HEK293 (cell line): ENCODE measurements around the gene MSI2.
A peak's percentile ranks its signal among the peaks of the same experiment; 100 is the strongest.

Experiments
- CTCF ChIA-PET: fragments of 350-600 bp; formaldehyde crosslinking; extraction: SDS; loops from one replicate; lab custom pipeline; 2021; ENCODE audit warnings: antibody characterized with exemption; lab: Yijun Ruan, JAX
- POLR2A ChIA-PET: fragments of 300-600 bp; formaldehyde crosslinking; extraction: SDS; loops from one replicate; lab custom pipeline; 2020; ENCODE audit warnings: antibody characterized with exemption, inconsistent platforms; lab: Yijun Ruan, JAX
- H3K27ac ChIP-seq: fragments of 200-500 bp; sonication (Bioruptor generic); 2 replicates; pipeline ENCODE4 v1.5.1; 2014; ENCODE audit warnings: low read depth, low read length, control low read depth, inconsistent platforms; ENCODE audit errors: extremely low read depth
- H3K36me3 ChIP-seq, 2 experiments: fragments of 200-500 bp in 1 of 2; sonication (Bioruptor generic) in 1 of 2; 1 replicate in 1 of 2; 2 replicates in 1 of 2; pipeline ENCODE4 v1.5.1; 2014 to 2017; ENCODE audit warnings: inconsistent platforms in 2 of 2, low read length in 2 of 2; ENCODE audit not compliant: control insufficient read depth in 2 of 2, insufficient read depth in 1 of 2
- H3K4me1 ChIP-seq: fragments of 200-500 bp; sonication (Bioruptor generic); 2 replicates; pipeline ENCODE4 v1.5.1; 2014; ENCODE audit warnings: mild to moderate bottlenecking, low read length, inconsistent platforms; ENCODE audit not compliant: control insufficient read depth, insufficient read depth
- H3K4me3 ChIP-seq: 2 replicates; pipeline ENCODE4 v1.5.1; 2011; ENCODE audit warnings: low read depth, mild to moderate bottlenecking, control low read depth, low read length, moderate library complexity
- H3K9me3 ChIP-seq: fragments of 200-500 bp; sonication (Bioruptor generic); 2 replicates; pipeline ENCODE4 v1.5.1; 2014; ENCODE audit warnings: low read depth, low read length, inconsistent platforms; ENCODE audit not compliant: control insufficient read depth, insufficient read depth
- BCL6B ChIP-seq: fragments of 450-650 bp; formaldehyde crosslinking; IDR thresholded peaks from 2 replicates; pipeline ENCODE4 v1.5.1; 2017; ENCODE audit warnings: missing biosample characterization, missing genetic modification characterization
- EGR2 ChIP-seq: fragments of 450-650 bp; formaldehyde crosslinking; IDR thresholded peaks from 2 replicates; pipeline ENCODE4 v1.5.1; 2016; ENCODE audit warnings: low read depth, missing biosample characterization, missing genetic modification characterization
- GLIS1 ChIP-seq: fragments of 450-650 bp; formaldehyde crosslinking; IDR thresholded peaks from 2 replicates; pipeline ENCODE4 v1.5.1; 2016; ENCODE audit warnings: missing biosample characterization, missing genetic modification characterization
- KLF10 ChIP-seq: fragments of 450-650 bp; IDR thresholded peaks from 2 replicates; pipeline ENCODE4 v1.5.1; 2018; ENCODE audit warnings: missing biosample characterization, mild to moderate bottlenecking, missing genetic modification characterization
- KLF9 ChIP-seq: fragments of 450-650 bp; formaldehyde crosslinking; IDR thresholded peaks from 2 replicates; pipeline ENCODE4 v1.5.1; 2016; ENCODE audit warnings: missing biosample characterization, missing genetic modification characterization, low read depth
- PRDM10 ChIP-seq: fragments of 450-650 bp; formaldehyde crosslinking; IDR thresholded peaks from 2 replicates; pipeline ENCODE4 v1.5.1; 2016; ENCODE audit warnings: missing biosample characterization, missing genetic modification characterization
- SCRT2 ChIP-seq: fragments of 450-650 bp; formaldehyde crosslinking; IDR thresholded peaks from 2 replicates; pipeline ENCODE4 v1.5.1; 2016; ENCODE audit warnings: missing biosample characterization, missing genetic modification characterization
- TRIM28 ChIP-seq: IDR thresholded peaks from 2 replicates; pipeline ENCODE4 v1.6.1; 2011; ENCODE audit warnings: low read length, control low read depth, borderline replicate concordance
- WT1 ChIP-seq: fragments of 450-650 bp; formaldehyde crosslinking; IDR thresholded peaks from 2 replicates; pipeline ENCODE4 v1.5.1; 2016; ENCODE audit warnings: missing biosample characterization, missing genetic modification characterization
- ZBTB8A ChIP-seq: fragments of 450-650 bp; formaldehyde crosslinking; IDR thresholded peaks from 2 replicates; pipeline ENCODE4 v1.5.1; 2016; ENCODE audit warnings: missing biosample characterization, missing genetic modification characterization
- ZFHX2 ChIP-seq: fragments of 450-650 bp; formaldehyde crosslinking; conservative IDR thresholded peaks from 2 replicates; pipeline ENCODE4 v1.5.1; 2016; ENCODE audit warnings: missing biosample characterization, missing genetic modification characterization
- ZNF155 ChIP-seq: fragments of 450-650 bp; formaldehyde crosslinking; IDR thresholded peaks from 2 replicates; pipeline ENCODE4 v1.5.1; 2016; ENCODE audit warnings: missing biosample characterization, missing genetic modification characterization
- ZNF394 ChIP-seq: fragments of 450-650 bp; formaldehyde crosslinking; IDR thresholded peaks from 2 replicates; pipeline ENCODE4 v1.5.1; 2016; ENCODE audit warnings: missing biosample characterization, missing genetic modification characterization, mild to moderate bottlenecking, moderate library complexity, borderline replicate concordance
- ZNF404 ChIP-seq: fragments of 450-650 bp; formaldehyde crosslinking; IDR thresholded peaks from 2 replicates; pipeline ENCODE4 v1.5.1; 2017; ENCODE audit warnings: missing biosample characterization, missing genetic modification characterization
- ZNF426 ChIP-seq: fragments of 450-650 bp; formaldehyde crosslinking; IDR thresholded peaks from 2 replicates; pipeline ENCODE4 v1.5.1; 2017; ENCODE audit warnings: missing biosample characterization, missing genetic modification characterization, mild to moderate bottlenecking, inconsistent platforms, moderate library complexity
- ZNF449 ChIP-seq: fragments of 450-650 bp; formaldehyde crosslinking; IDR thresholded peaks from 2 replicates; pipeline ENCODE4 v1.5.1; 2017; ENCODE audit warnings: missing biosample characterization, mild to moderate bottlenecking, missing genetic modification characterization, moderate library complexity
- ZNF600 ChIP-seq: fragments of 450-650 bp; formaldehyde crosslinking; IDR thresholded peaks from 2 replicates; pipeline ENCODE4 v1.5.1; 2016; ENCODE audit warnings: missing biosample characterization, missing genetic modification characterization
- ZNF623 ChIP-seq: fragments of 450-650 bp; formaldehyde crosslinking; IDR thresholded peaks from 2 replicates; pipeline ENCODE4 v1.5.1; 2016; ENCODE audit warnings: missing biosample characterization, missing genetic modification characterization
- ZNF670 ChIP-seq: fragments of 450-650 bp; formaldehyde crosslinking; IDR thresholded peaks from 2 replicates; pipeline ENCODE4 v1.5.1; 2016; ENCODE audit warnings: missing biosample characterization, missing genetic modification characterization, low read depth
- ZNF701 ChIP-seq: fragments of 450-650 bp; formaldehyde crosslinking; IDR thresholded peaks from 2 replicates; pipeline ENCODE4 v1.5.1; 2016; ENCODE audit warnings: missing biosample characterization, missing genetic modification characterization
- ZNF707 ChIP-seq: fragments of 450-650 bp; formaldehyde crosslinking; IDR thresholded peaks from 2 replicates; pipeline ENCODE4 v1.5.1; 2016; ENCODE audit warnings: missing biosample characterization, missing genetic modification characterization
- ZNF777 ChIP-seq: fragments of 450-650 bp; formaldehyde crosslinking; IDR thresholded peaks from 2 replicates; pipeline ENCODE4 v1.5.1; 2017; ENCODE audit warnings: missing biosample characterization, missing genetic modification characterization, borderline replicate concordance
- ZNF837 ChIP-seq: fragments of 450-650 bp; formaldehyde crosslinking; IDR thresholded peaks from 2 replicates; pipeline ENCODE4 v1.5.1; 2016; ENCODE audit warnings: missing biosample characterization, missing genetic modification characterization
- ZNF843 ChIP-seq: fragments of 450-650 bp; formaldehyde crosslinking; IDR thresholded peaks from 2 replicates; pipeline ENCODE4 v1.5.1; 2016; ENCODE audit warnings: missing biosample characterization, missing genetic modification characterization
- ZSCAN30 ChIP-seq: fragments of 450-650 bp; IDR thresholded peaks from 2 replicates; pipeline ENCODE4 v1.5.1; 2018; ENCODE audit warnings: missing biosample characterization, mild to moderate bottlenecking, missing genetic modification characterization, moderate library complexity

Gene MSI2

GRCh38 chr17:57550668-57551315, 294.5 kb downstream of the MSI2 start:
- no peak for TF ChIP-seq ZNF394 (tag by site-specific recombination)
- no peak for TF ChIP-seq TRIM28
- POLR2A ChIA-PET, result no interaction called here

GRCh38 chr17:57551321-57552079, 295.2 kb downstream of the MSI2 start:
- POLR2A ChIA-PET, result interaction anchor here (0.6 kb wide), 1 partner anchor 27 kb away, joined by 3 read pairs; no protein-coding TSS in a partner anchor
- H3K4me1 ChIP-seq, result peaks cover 66% of the 10 kb centered on the region

More at GRCh38 chr17:57550668-57551315, 294.5 kb downstream of the MSI2 start:
- H3K36me3 ChIP-seq, result no peaks in the 10 kb centered on the region
- CTCF ChIA-PET, result interaction anchor here (0.7 to 2.2 kb wide), 5 partner anchors 47 to 308 kb away, joined by 3 to 10 read pairs (median 4); no protein-coding TSS in a partner anchor
- no peaks in the 10 kb centered on the region for H3K9me3 ChIP-seq
- no peak overlapping the region for H3K27ac ChIP-seq
- no peak overlapping the region for H3K4me3 ChIP-seq
- peaks cover 67% of the 10 kb centered on the region for H3K4me1 ChIP-seq

GRCh38 chr17:57552114-57552624, 295.8 kb downstream of the MSI2 start:
- POLR2A ChIA-PET, result interaction anchor here (0.5 to 0.6 kb wide), 2 partner anchors 27 to 34 kb away, joined by 3 read pairs; no protein-coding TSS in a partner anchor
- CTCF ChIA-PET, result interaction anchor here (1.0 to 2.2 kb wide), 4 partner anchors 10 to 309 kb away, joined by 3 to 10 read pairs (median 5); no protein-coding TSS in a partner anchor
- Histone ChIP-seq H3K36me3 (no peaks in the 10 kb centered on the region), H3K9me3 (no peaks in the 10 kb centered on the region), H3K4me1 (peaks cover 59% of the 10 kb centered on the region), H3K27ac (no peak overlapping the region; the same call in 1 of the 2 replicates), H3K4me3 (no peak overlapping the region)
- TF ChIP-seq KLF9 (tag by site-specific recombination) (no peak), WT1 (0 out of 2 replicates have a peak, but pooled peaks have one; percentile 20), SCRT2 (tag by site-specific recombination) (no peak), PRDM10 (tag by site-specific recombination) (peak; percentile 91), ZNF701 (no peak), KLF10 (tag by site-specific recombination) (no peak), ZBTB8A (tag by site-specific recombination) (no peak), ZNF155 (tag by site-specific recombination) (no peak), TRIM28 (0 out of 2 replicates have a peak, but pooled peaks have one; percentile 40), ZNF426 (no peak), ZNF837 (tag by site-specific recombination) (no peak), ZNF623 (tag by site-specific recombination) (no peak), BCL6B (tag by site-specific recombination) (no peak), ZNF707 (no peak), ZNF843 (tag by site-specific recombination) (no peak), GLIS1 (tag by site-specific recombination) (0 out of 2 replicates have a peak, but pooled peaks have one; percentile 8), ZNF404 (no peak), ZNF394 (tag by site-specific recombination) (no peak), ZNF449 (tag by site-specific recombination) (no peak), ZNF670 (tag by site-specific recombination) (no peak), ZNF600 (tag by site-specific recombination) (no peak)

More at GRCh38 chr17:57551321-57552079, 295.2 kb downstream of the MSI2 start:
- H3K4me3 ChIP-seq, result no peak overlapping the region
- no peaks in the 10 kb centered on the region for H3K9me3 ChIP-seq
- TF ChIP-seq ZSCAN30 (no peak), ZNF777 (tag by site-specific recombination) (no peak), EGR2 (tag by site-specific recombination) (peak; percentile 74), ZFHX2 (tag by site-specific recombination) (peak; percentile 69)
- H3K36me3 ChIP-seq, result no peaks in the 10 kb centered on the region
- H3K27ac ChIP-seq, result no peak overlapping the region; the same call in 1 of the 2 replicates
- CTCF ChIA-PET, result interaction anchor here (0.5 to 2.2 kb wide), 6 partner anchors 9 to 424 kb away, joined by 3 to 10 read pairs (median 4); no protein-coding TSS in a partner anchor
